HG03064 (cell line): ENCODE results near the gene PHF2.

ENCODE experiments used
- ATAC-seq: cut with Tn5 transposase; IDR thresholded peaks from one replicate; pipeline ENCODE4 v1.9.1; 2021; ENCODE audit warnings: low read depth; ENCODE audit not compliant: unreplicated experiment

The PHF2 gene

GRCh38 chr9:93567271-93567959 lies 9.0 kb upstream of the PHF2 start:
- no peak for ATAC-seq

- no peak for ATAC-seq
Observed at GRCh38 chr9:93568169-93568568, 8.2 kb upstream of the PHF2 start.

GRCh38 chr9:93569621-93570174 lies 6.7 kb upstream of the PHF2 start:
- no peak for ATAC-seq

- ATAC-seq: no peak
Observed at GRCh38 chr9:93572221-93572620, 4.2 kb upstream of the PHF2 start.

GRCh38 chr9:93572636-93573515 lies 3.5 kb upstream of the PHF2 start:
- ATAC-seq: no peak

GRCh38 chr9:93573516-93573828 lies 2.9 kb upstream of the PHF2 start:
- ATAC-seq: no peak

- no peak for ATAC-seq
Observed at GRCh38 chr9:93574091-93574899, 2.1 kb upstream of the PHF2 start.

- ATAC-seq: no peak
Observed at GRCh38 chr9:93574900-93575795, 1.2 kb upstream of the PHF2 start.

GRCh38 chr9:93575796-93576257 lies 557 bp upstream of the PHF2 start:
- ATAC-seq: no peak

GRCh38 chr9:93577078-93577974 lies 942 bp downstream of the PHF2 start:
- ATAC-seq: no peak

GRCh38 chr9:93577975-93578682 lies 1.7 kb downstream of the PHF2 start:
- no peak for ATAC-seq

- ATAC-seq: no peak
Observed at GRCh38 chr9:93578844-93579243, 2.5 kb downstream of the PHF2 start.

- no peak for ATAC-seq
Observed at GRCh38 chr9:93579711-93580516, 3.5 kb downstream of the PHF2 start.

- ATAC-seq: no peak
Observed at GRCh38 chr9:93580654-93581380, 4.4 kb downstream of the PHF2 start.

- ATAC-seq: no peak
Observed at GRCh38 chr9:93582115-93582514, 5.7 kb downstream of the PHF2 start.

- ATAC-seq: no peak
Observed at GRCh38 chr9:93582550-93582949, 6.2 kb downstream of the PHF2 start.

GRCh38 chr9:93585259-93585658 lies 8.9 kb downstream of the PHF2 start:
- no peak for ATAC-seq
